Heart left ventricle (tissue), 16 donors: ENCODE measurements around the gene IKZF3. TPM values are rescaled to one million over a fixed set of nuclear protein-coding genes. Genes with fewer than 3 reads are reported as not detected.

Source experiments
- ATAC-seq, 4 donors: fragments of 200-7000 bp; cut with Tn5 transposase; one replicate each; pipeline ENCODE4 v1.9.1; 2020 to 2022; ENCODE audit warnings: moderate library complexity in 4 of 4, mild to moderate bottlenecking in 3 of 4, moderate number of reproducible peaks in 1 of 4
- DNase-seq, 5 donors: peaks; one replicate each; pipeline ENCODE4 v3.0.0-alpha.2; 2020
- H3K27ac ChIP-seq, 12 donors: fragments of 200-600 bp; sonication (generic) in 4 of 12; one replicate each; pipeline versions ENCODE4 v1.5.0 to v1.8.0; 2016 to 2022; ENCODE audit warnings: mild to moderate bottlenecking in 2 of 12
- H3K27me3 ChIP-seq, 9 donors: fragments of 200-600 bp; sonication (generic) in 2 of 9; one replicate each; pipeline versions ENCODE4 v1.5.1 to v1.8.0; 2016 to 2022; ENCODE audit warnings: mild to moderate bottlenecking in 3 of 9
- H3K36me3 ChIP-seq, 9 donors: fragments of 200-600 bp; sonication (generic) in 2 of 9; one replicate each; pipeline versions ENCODE4 v1.5.0 to v1.8.0; 2018 to 2022; ENCODE audit warnings: mild to moderate bottlenecking in 2 of 9
- H3K4me1 ChIP-seq, 12 donors: fragments of 200-600 bp; sonication (generic) in 4 of 12; one replicate each; pipeline versions ENCODE4 v1.5.0 to v1.8.0; 2016 to 2022; ENCODE audit warnings: mild to moderate bottlenecking in 3 of 12
- H3K4me3 ChIP-seq, 12 donors: fragments of 200-600 bp; sonication (generic) in 4 of 12; one replicate each; pipeline versions ENCODE4 v1.5.0 to v1.8.0; 2017 to 2022; ENCODE audit warnings: mild to moderate bottlenecking in 9 of 12, moderate library complexity in 4 of 12
- H3K9me3 ChIP-seq, 12 donors: fragments of 200-600 bp; sonication (generic) in 4 of 12; one replicate each; pipeline versions ENCODE4 v1.5.0 to v1.8.0; 2016 to 2022; ENCODE audit warnings: mild to moderate bottlenecking in 1 of 12
- POLR2A ChIP-seq, 2 donors: fragments of 450-650 bp; IDR thresholded peaks; one replicate each; pipeline ENCODE4 v1.6.1; 2017; ENCODE audit warnings: antibody characterized with exemption in 2 of 2, mild to moderate bottlenecking in 2 of 2, moderate library complexity in 2 of 2
- WGBS, 4 donors: extraction: QIAGEN DNeasy Blood & Tissue Kit in 2 of 4; methylation state at CpG; one replicate each; pipeline versions ENCODE4 v1.1.5 to v1.1.7; 2013 to 2018; 5-methylcytosine and 5-hydroxymethylcytosine counted together
- intact Hi-C, 10 donors: fragments of 100-400 bp; cut with DNase I; formaldehyde crosslinking; loops; one replicate each; pipeline versions ENCODE4 v1.11.1 to v1.14.2; 2022
- polyA plus RNA-seq, 2 donors: library from polyadenylated mRNA; stranded (reverse); fragments of 200-250 nt; gene quantifications; one replicate each; pipeline ENCODE4 v1.2.3, GENCODE V29; 2013
- total RNA-seq, 9 donors: library from RNA; depleted of rRNA in 2 of 9; stranded (reverse); fragments of >200 nt in 2 of 9; fragmentation: NEBNext Ultra II Directional in 3 of 9; extraction: Animal tissue kit (Norgen Biotek cat#: 25700) in 3 of 9; gene quantifications; one replicate each; pipeline versions ENCODE4 v1.1.0 to v1.2.4, GENCODE V29; 2016 to 2023
- TF ChIP-seq, protein P1 (sequence below), 12 donors: fragments of 200-600 bp; sonication (generic) in 4 of 12; IDR thresholded peaks; one replicate each; pipeline versions ENCODE4 v1.5.0 to v1.8.0; 2018 to 2022; ENCODE audit warnings: antibody characterized with exemption in 12 of 12, mild to moderate bottlenecking in 5 of 12
- donor health status: ischemic (EF 13 %, LVEDD 7.1; RV severe dilation, severe dysfunction).
- donor health status: healthy with polysubstance abuse.
- donor health status: DM: no; HTN: yes; CAD: no.
- donor health status: DM: no; HTN: no; CAD: no.
- donor health status: ischemic (EF 25% LVEDD 6.9; RV normal size, moderate dysfunction).
- donor health status: ischemic (EF 25% LVEDD 5.7; RV mildly dilated, moderate dysfunction).
- donor health status: healthy.
- donor health status: DM: yes; HTN: yes; CAD: no.
- donor health status: ischemic (EF 35%, LVEDD 5.7; RV mildly dilated, moderate dysfunction).
- donor health status: nonischemic (EF 11% LVEDD 7.7; RV severe dilation, severe dysfunction).
- donor health status: DM: yes; HTN: yes; CAD: no.
- donor health status: PGD.
- donor health status: ischemic (EF 29% LVEDD 5.4; RV normal size, mild dysfunction).
- donor health status: nonischemic (EF 23%, LVEDD 6.1; RV moderate dilation, normal function).

Gene IKZF3
- total and polyA plus RNA-seq, 11 donors: 0.07 to 6.9 (median 0.21) TPM

- Histone ChIP-seq H3K4me3 (no peak overlapping the region), H3K27me3 (peaks cover 0 to 5% (median 0%) of the 10 kb centered on the region in 9 donors), H3K4me1 (peaks cover 0 to 34% (median 0%) of the 10 kb centered on the region in 12 donors), H3K27ac (peak overlapping the region in 1 of 12 donors; percentile 63), H3K9me3 (peaks cover 0 to 7% (median 2%) of the 10 kb centered on the region in 12 donors), H3K36me3 (no peaks in the 10 kb centered on the region)
- ATAC-seq (no peak), DNase-seq (no peak)
- intact Hi-C loops: no loop called here
- no peak for TF ChIP-seq POLR2A (IDR thresholded peaks at IDR 0.05)
- TF ChIP-seq, protein P1, sequence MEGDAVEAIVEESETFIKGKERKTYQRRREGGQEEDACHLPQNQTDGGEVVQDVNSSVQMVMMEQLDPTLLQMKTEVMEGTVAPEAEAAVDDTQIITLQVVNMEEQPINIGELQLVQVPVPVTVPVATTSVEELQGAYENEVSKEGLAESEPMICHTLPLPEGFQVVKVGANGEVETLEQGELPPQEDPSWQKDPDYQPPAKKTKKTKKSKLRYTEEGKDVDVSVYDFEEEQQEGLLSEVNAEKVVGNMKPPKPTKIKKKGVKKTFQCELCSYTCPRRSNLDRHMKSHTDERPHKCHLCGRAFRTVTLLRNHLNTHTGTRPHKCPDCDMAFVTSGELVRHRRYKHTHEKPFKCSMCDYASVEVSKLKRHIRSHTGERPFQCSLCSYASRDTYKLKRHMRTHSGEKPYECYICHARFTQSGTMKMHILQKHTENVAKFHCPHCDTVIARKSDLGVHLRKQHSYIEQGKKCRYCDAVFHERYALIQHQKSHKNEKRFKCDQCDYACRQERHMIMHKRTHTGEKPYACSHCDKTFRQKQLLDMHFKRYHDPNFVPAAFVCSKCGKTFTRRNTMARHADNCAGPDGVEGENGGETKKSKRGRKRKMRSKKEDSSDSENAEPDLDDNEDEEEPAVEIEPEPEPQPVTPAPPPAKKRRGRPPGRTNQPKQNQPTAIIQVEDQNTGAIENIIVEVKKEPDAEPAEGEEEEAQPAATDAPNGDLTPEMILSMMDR (IDR thresholded peaks at IDR 0.05): no peak
- WGBS, 4 donors: 73 to 82% (median 79%) methylated on average over 9 of the region's 9 CpGs
Measured at GRCh38 chr17:39818358-39819000, 45.6 kb downstream of the IKZF3 start.

- TF ChIP-seq POLR2A (IDR thresholded peaks at IDR 0.05): no peak
- TF ChIP-seq, protein P1 (IDR thresholded peaks at IDR 0.05): no peak
- Histone ChIP-seq H3K4me1 (peaks cover 0 to 27% (median 0%) of the 10 kb centered on the region in 12 donors), H3K27me3 (peaks cover 0 to 15% (median 0%) of the 10 kb centered on the region in 9 donors), H3K36me3 (no peaks in the 10 kb centered on the region), H3K4me3 (no peak overlapping the region), H3K27ac (no peak overlapping the region), H3K9me3 (no peaks in the 10 kb centered on the region)
- no peak for ATAC-seq
- intact Hi-C loops: no loop called here
- no peak for DNase-seq
Measured at GRCh38 chr17:39816272-39816671, 47.8 kb downstream of the IKZF3 start.

- Histone ChIP-seq H3K27ac (peak overlapping the region in 1 of 12 donors; percentile 66), H3K4me1 (peaks cover 0 to 12% (median 0%) of the 10 kb centered on the region in 12 donors), H3K27me3 (peaks cover 0 to 16% (median 0%) of the 10 kb centered on the region in 9 donors), H3K4me3 (no peak overlapping the region), H3K36me3 (no peaks in the 10 kb centered on the region), H3K9me3 (no peaks in the 10 kb centered on the region)
- whole genome bisulfite sequencing, 4 donors: 76 to 86% (median 81%) methylated on average over 2 of the region's 2 CpGs
- TF ChIP-seq, protein P1 (IDR thresholded peaks at IDR 0.05): no peak
- TF ChIP-seq POLR2A (IDR thresholded peaks at IDR 0.05): no peak
- ATAC-seq (no peak), DNase-seq (no peak)
- intact Hi-C loops: no loop called here
Measured at GRCh38 chr17:39814497-39814896, 49.6 kb downstream of the IKZF3 start.

DNA sequence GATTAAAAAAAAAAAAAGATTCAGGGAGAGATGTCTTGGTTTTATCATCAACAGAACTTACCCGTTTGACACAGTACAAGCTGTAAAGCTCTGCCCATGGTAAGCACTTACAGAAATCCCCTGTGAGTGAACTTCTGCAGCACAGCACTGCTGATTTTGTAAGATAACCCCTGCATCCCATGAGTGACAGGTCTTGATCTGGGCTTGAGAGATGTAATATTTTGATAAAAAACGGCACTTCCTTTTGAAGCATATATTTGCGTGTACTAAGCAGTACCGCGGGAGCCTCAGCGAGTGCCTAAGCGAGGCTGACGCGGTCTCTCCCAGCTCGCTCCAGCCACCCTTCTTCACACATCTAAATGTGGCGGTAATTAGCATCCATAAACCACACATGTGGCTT, 50.5 kb downstream of the IKZF3 start:
- Histone ChIP-seq H3K9me3 (no peaks in the 10 kb centered on the region), H3K4me3 (no peak overlapping the region), H3K27ac (peak overlapping the region in 1 of 12 donors; percentile 66), H3K4me1 (peaks cover 0 to 5% (median 0%) of the 10 kb centered on the region in 12 donors), H3K27me3 (peaks cover 0 to 16% (median 0%) of the 10 kb centered on the region in 9 donors), H3K36me3 (no peaks in the 10 kb centered on the region)
- ATAC-seq (peak in 1 of 4 donors; percentile 20), DNase-seq (no peak)
- intact Hi-C loops: no loop called here
- no peak for TF ChIP-seq POLR2A (IDR thresholded peaks at IDR 0.05)
- TF ChIP-seq, protein P1 (IDR thresholded peaks at IDR 0.05): no peak
- WGBS, 4 donors: 78 to 83% (median 80%) methylated on average over 11 of the region's 11 CpGs
